Epithelial cell of prostate (primary cell): ENCODE results near the gene OR6K2.

Experiments
- DNase-seq: peaks from one replicate; pipeline ENCODE4 v3.0.0-alpha.2; 2011; ENCODE audit warnings: low read depth, low spot score
- H3K27ac ChIP-seq: fragments of 450-650 bp; 2 replicates; pipeline ENCODE4 v1.5.1; 2017; ENCODE audit warnings: mild to moderate bottlenecking

OR6K2 gene

GRCh38 chr1:158686111-158687009, 14.1 kb downstream of the OR6K2 start, which contains the start of gene SPTA1:
TSS of gene SPTA1 (minus strand) at chr1:158686715. CDS start at chr1:158686517, 198 bp downstream.
- no peak for DNase-seq
- H3K27ac ChIP-seq = no peak within 1 kb of the TSS

GRCh38 chr1:158685085-158685484, 15.4 kb downstream of the OR6K2 start:
- DNase-seq = no peak
- no peak overlapping the region for H3K27ac ChIP-seq

GRCh38 chr1:158681606-158682005, 18.8 kb downstream of the OR6K2 start:
- DNase-seq = no peak
- no peak overlapping the region for H3K27ac ChIP-seq

- no peak overlapping the region for H3K27ac ChIP-seq
Measured at GRCh38 chr1:158679289-158679688, 21.2 kb downstream of the OR6K2 start.

GRCh38 chr1:158675563-158676323, 24.7 kb downstream of the OR6K2 start:
- DNase-seq = no peak
- no peak overlapping the region for H3K27ac ChIP-seq

More at GRCh38 chr1:158679289-158679688, 21.2 kb downstream of the OR6K2 start:
- DNase-seq = no peak

- no peak overlapping the region for H3K27ac ChIP-seq
- no peak for DNase-seq
Measured at GRCh38 chr1:158674302-158674701, 26.1 kb downstream of the OR6K2 start.

GRCh38 chr1:158666037-158666436, 34.4 kb downstream of the OR6K2 start:
- H3K27ac ChIP-seq = no peak overlapping the region
- no peak for DNase-seq

- no peak for DNase-seq
- H3K27ac ChIP-seq = no peak overlapping the region
Measured at GRCh38 chr1:158654571-158654970, 45.9 kb downstream of the OR6K2 start.

- no peak for DNase-seq
- no peak overlapping the region for H3K27ac ChIP-seq
Measured at GRCh38 chr1:158654086-158654485, 46.4 kb downstream of the OR6K2 start.

- H3K27ac ChIP-seq = no peak overlapping the region
- no peak for DNase-seq
Measured at GRCh38 chr1:158652721-158653334, 47.6 kb downstream of the OR6K2 start.
